SJCRH30 (cell line): Measurements from ENCODE around the gene FAM204A. TPM values are rescaled to one million over a fixed set of nuclear protein-coding genes. Genes with fewer than 3 reads are reported as not detected.
A peak's percentile ranks its signal among the peaks of the same experiment; 100 is the strongest.

Source experiments
- DNase-seq, 2 experiments: peaks; one replicate each; pipeline ENCODE4 v3.0.0-alpha.2; 2015 to 2020
- H3K27ac ChIP-seq: fragments of 250-450 bp; sonication (Bioruptor Pico); 2 replicates; pipeline ENCODE4 v1.5.1; 2020; ENCODE audit warnings: mild to moderate bottlenecking, moderate library complexity
- H3K27me3 ChIP-seq: fragments of 250-450 bp; sonication (Bioruptor Pico); 2 replicates; pipeline ENCODE4 v1.5.1; 2020; ENCODE audit warnings: mild to moderate bottlenecking, moderate library complexity
- H3K36me3 ChIP-seq: fragments of 250-450 bp; sonication (Bioruptor Pico); 2 replicates; pipeline ENCODE4 v1.5.1; 2020; ENCODE audit warnings: mild to moderate bottlenecking, moderate library complexity
- H3K4me1 ChIP-seq: fragments of 250-450 bp; sonication (Bioruptor Pico); 2 replicates; pipeline ENCODE4 v1.5.1; 2020; ENCODE audit warnings: mild to moderate bottlenecking, moderate library complexity
- H3K4me3 ChIP-seq: fragments of 250-450 bp; sonication (Bioruptor Pico); 2 replicates; pipeline ENCODE4 v1.5.1; 2020; ENCODE audit warnings: mild to moderate bottlenecking, moderate library complexity
- H3K9me3 ChIP-seq: fragments of 250-450 bp; sonication (Bioruptor Pico); replicated peaks from 2 replicates; pipeline ENCODE4 v1.5.1; 2020; ENCODE audit warnings: mild to moderate bottlenecking, moderate library complexity
- total RNA-seq: library from RNA; depleted of rRNA; stranded (reverse); fragments of >200 nt; shearing (Covaris generic); gene quantifications from 2 replicates; pipeline ENCODE4 v1.2.3, GENCODE V29; 2014; rRNA removed

FAM204A gene
- total RNA-seq: 50.3 and 59.5 TPM in 2 replicates

DNA sequence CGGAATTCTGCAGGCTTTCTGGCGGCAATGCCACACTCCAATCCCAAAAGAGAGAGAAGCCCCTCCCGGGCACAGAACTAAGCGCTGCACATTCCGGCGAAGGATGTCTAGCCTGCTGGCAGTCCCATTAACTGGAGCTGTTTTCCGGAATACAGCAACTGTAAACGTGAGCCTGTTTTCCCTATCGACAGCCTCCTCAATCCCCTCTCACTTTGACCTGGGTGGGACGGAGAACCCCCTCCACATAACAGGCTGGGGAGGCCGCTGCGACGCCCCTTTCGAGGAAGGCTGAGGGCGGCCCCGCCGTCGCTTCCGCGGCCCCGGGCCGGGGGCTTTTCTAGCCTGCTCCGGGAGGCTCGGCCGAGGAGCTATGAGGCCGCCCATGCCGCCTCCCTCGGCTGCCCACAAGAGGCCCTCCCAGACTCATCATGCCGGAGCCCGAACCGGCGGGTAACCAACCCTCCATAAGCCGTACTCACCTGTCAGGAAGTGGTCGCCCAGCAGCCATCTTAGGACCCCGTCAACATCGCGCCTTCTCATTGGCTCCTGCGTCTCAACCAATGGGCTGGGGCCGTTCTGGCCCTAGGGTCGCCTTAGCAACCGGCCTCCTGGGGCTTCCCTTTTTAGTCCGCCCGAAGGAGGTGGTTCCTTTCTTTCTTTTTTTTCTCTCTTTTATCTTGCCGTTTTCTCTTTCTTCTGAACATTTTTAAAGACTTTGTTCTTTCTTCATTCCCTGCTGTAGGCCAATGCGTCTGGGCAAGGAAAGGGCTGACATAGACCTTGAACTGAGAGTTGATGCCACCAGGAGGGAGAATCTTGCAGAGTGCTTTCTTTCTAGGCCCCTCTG is at the start of gene FAM204A:
FAM204A (minus strand) TSS at position 534 of the 847 bp plus-strand sequence. CDS start 5,909 bp downstream, outside the sequence.
- no peaks in the 10 kb centered on the region for H3K27me3 ChIP-seq
- no peaks in the 10 kb centered on the region for H3K9me3 ChIP-seq
- H3K4me3 ChIP-seq: peak within 1 kb of the TSS; percentile 75
- peaks cover 8% of the 10 kb centered on the region for H3K36me3 ChIP-seq
- H3K4me1 ChIP-seq: 0 out of 2 replicates have a peak, but pooled peaks cover 6% of the 10 kb centered on the region
- peak within 1 kb of the TSS; percentile 68 for H3K27ac ChIP-seq
- DNase-seq: peak; percentile 89 to 96

DNA sequence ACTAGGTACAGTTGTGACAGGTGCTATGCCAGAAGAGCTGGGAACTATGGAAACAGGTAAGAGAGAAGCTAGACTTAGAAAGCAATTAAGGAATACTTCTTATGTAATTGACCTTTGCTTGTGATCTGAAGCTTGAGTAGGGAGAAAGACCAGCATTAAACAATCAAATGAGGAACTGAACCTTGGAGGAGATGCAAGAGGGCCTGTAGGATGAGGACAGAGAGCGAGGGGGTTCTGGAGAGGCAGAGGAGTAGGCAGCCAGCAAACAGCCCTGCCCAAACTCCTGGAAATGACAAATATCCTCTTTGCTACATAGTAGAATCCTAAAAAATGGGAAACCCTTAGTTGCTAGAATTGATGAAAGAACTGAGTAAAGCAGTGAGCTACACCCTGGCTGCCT is 41.6 kb upstream of the FAM204A start:
- Histone ChIP-seq H3K27me3 (peaks cover 5% of the 10 kb centered on the region; the same call in 1 of the 2 replicates), H3K27ac (no peak overlapping the region), H3K4me1 (no peaks in the 10 kb centered on the region), H3K9me3 (no peaks in the 10 kb centered on the region), H3K36me3 (no peaks in the 10 kb centered on the region), H3K4me3 (no peak overlapping the region)
- DNase-seq: no peak

DNA sequence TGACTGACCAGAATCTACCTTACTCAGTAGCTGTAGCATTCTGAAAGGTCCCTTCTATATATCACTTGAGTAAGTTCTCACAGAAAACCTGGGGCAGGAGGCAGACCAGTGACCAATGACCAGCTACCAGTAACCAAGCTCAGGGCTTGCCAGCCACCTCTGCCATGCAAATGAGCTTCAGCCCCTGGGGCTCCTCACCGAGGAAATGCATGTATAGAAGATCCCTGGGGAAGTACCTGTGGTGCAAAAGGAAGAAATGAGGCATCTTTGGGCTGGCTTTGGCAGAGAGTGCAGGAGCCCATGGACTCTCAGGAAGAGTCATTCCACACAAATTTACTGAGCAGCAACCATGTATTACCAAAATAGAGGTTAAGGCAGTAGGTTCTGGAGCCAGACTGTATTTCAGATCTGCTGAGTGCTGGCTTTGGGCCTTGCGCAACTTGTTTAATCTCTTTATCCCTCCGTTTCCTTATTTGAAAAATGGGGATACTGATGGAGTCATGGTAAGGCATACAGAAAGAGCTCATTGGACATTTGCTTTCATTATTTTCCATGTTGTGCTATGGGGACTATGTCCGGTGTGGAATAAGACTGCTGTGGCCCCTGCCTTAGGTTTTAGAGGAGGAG is 41.1 kb upstream of the FAM204A start:
- H3K9me3 ChIP-seq: no peaks in the 10 kb centered on the region
- H3K36me3 ChIP-seq: no peaks in the 10 kb centered on the region
- H3K27me3 ChIP-seq: peaks cover 5% of the 10 kb centered on the region; the same call in 1 of the 2 replicates
- no peak overlapping the region for H3K27ac ChIP-seq
- DNase-seq: no peak
- H3K4me1 ChIP-seq: no peaks in the 10 kb centered on the region
- H3K4me3 ChIP-seq: no peak overlapping the region

DNA sequence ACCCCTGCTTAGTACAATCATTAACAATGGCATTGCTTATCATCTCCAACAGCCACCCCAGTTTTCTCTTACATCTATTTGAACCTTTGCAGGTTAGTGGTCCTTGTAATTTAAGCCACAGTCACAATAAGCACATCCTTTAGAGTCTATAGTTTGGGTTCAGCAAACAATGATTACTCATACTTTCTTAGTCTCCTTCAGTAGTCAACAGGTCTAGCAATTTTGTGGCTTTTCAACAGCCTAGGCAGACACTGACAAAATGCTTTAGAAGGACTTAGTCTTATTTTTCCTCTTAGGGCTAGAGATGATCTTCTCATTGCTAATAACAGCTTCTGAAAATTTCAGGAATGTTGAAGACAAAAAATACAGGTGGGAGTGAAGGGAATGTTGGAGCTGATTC is 32.3 kb upstream of the FAM204A start:
- no peaks in the 10 kb centered on the region for H3K9me3 ChIP-seq
- no peaks in the 10 kb centered on the region for H3K27me3 ChIP-seq
- no peak overlapping the region for H3K27ac ChIP-seq
- H3K4me3 ChIP-seq: no peak overlapping the region
- H3K36me3 ChIP-seq: no peaks in the 10 kb centered on the region
- DNase-seq: no peak
- H3K4me1 ChIP-seq: peaks cover 3% of the 10 kb centered on the region; the same call in 1 of the 2 replicates

DNA sequence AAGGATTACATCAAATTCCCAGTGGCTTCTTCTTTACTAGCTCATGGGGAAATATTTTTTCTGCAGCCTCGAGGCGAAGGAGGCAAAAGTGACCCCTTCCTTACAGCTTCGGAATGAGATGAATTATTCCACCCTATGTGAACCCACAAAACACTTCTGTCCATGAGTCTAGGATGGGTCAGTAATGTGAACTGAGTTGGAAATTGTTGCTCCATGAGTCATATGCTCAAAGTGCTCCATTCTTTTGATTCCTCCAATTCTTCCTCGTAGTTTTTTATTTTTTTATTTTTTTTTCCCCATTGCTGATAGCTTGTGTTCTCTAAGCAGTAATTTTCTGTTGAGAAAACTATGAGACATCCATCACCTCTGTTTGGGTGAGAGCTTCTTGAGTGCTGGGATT is 31.7 kb upstream of the FAM204A start:
- Histone ChIP-seq H3K27me3 (no peaks in the 10 kb centered on the region), H3K36me3 (no peaks in the 10 kb centered on the region), H3K4me3 (no peak overlapping the region), H3K27ac (no peak overlapping the region), H3K9me3 (no peaks in the 10 kb centered on the region), H3K4me1 (peaks cover 3% of the 10 kb centered on the region; the same call in 1 of the 2 replicates)
- peak in 1 of 2 experiments; percentile 5 for DNase-seq

DNA sequence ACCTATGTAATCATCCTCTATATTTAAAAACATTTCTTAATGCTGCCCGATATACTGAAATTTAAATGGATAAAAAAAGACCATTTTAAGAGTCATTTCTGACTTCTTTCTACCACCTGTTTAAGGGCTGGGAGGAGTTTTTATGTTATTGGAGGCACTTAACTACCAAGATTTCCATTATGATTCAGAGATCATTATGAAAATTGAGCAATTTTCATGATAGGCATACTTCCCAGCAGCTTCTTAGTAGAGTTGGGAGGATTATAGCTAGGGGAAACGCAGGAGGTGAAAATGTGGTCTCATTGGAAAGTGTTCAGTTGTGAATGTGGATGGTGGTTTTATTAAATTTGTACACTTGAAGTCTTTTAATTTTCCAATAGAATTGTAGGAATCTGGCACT is 28.4 kb upstream of the FAM204A start:
- Histone ChIP-seq H3K9me3 (no peaks in the 10 kb centered on the region), H3K27me3 (no peaks in the 10 kb centered on the region), H3K4me3 (no peak overlapping the region), H3K27ac (no peak overlapping the region), H3K36me3 (no peaks in the 10 kb centered on the region), H3K4me1 (peaks cover 3% of the 10 kb centered on the region; the same call in 1 of the 2 replicates)
- DNase-seq: no peak

DNA sequence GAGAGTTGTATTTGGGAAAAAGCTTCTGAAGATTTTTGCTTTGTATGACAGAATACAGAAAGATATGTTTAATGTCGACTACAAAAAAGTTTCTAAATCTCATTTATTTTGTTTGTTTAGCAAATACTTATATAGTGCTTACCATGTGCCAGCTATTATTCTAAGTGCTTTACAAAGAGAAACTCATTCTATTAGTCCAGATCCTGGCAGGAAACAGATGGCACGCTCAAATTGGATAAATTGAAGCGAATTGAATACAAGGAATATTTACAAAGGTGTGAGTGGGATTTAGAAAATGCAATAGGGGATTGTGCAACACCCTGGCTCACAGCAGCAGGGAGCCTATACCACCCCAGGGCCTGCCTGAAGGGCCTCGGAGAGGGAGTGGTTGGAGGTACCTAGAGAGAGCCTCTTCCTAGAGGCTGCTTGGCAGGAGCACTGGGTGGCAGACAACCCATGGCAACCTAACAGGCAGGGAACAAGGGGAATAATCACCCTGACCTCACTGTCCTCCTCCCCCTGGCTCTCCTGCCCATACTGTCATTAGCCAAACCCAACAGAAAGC is 27.6 kb upstream of the FAM204A start:
- H3K9me3 ChIP-seq: no peaks in the 10 kb centered on the region
- H3K27me3 ChIP-seq: no peaks in the 10 kb centered on the region
- no peak overlapping the region for H3K4me3 ChIP-seq
- no peaks in the 10 kb centered on the region for H3K36me3 ChIP-seq
- no peak for DNase-seq
- peaks cover 3% of the 10 kb centered on the region; the same call in 1 of the 2 replicates for H3K4me1 ChIP-seq
- no peak overlapping the region for H3K27ac ChIP-seq

DNA sequence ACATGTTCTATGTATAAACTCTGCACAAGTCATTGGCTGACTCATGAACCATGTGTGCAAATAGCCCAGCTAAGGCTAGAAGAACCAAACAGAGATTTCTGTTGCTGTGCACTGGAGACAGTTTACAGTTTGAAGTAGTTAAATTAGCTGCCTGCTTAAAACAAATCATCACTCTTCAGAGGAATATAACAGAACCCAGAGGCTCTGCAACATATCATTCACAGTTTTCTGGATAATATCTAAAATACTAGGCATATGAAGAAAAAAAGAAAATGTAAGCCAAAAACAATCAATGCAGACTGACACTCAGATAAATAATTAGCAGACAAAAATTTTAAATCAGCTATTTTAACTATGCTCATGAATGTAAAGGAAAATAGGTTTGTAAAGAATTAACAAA is 23.6 kb upstream of the FAM204A start:
- H3K27ac ChIP-seq: no peak overlapping the region
- no peaks in the 10 kb centered on the region for H3K36me3 ChIP-seq
- H3K4me1 ChIP-seq: no peaks in the 10 kb centered on the region
- H3K9me3 ChIP-seq: no peaks in the 10 kb centered on the region
- H3K27me3 ChIP-seq: no peaks in the 10 kb centered on the region
- no peak for DNase-seq
- no peak overlapping the region for H3K4me3 ChIP-seq

DNA sequence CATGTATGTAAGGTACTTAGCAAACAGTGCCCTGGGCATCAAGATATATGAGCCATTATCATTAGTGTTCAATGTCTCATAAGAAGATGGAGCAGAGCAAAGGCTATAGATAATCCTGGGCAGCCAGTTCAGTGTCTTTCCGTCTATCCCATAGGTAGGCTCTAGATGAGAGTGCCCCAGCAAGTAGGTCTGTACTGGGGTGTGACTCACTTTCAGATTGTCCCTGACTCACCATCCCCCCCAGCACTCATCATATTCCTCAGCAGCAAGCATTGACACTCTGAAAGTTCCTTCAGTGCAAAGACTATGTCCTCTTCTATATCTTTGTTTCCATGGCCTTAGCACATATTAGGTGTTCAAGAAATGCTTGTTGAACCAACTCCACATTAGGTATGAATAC is 20.0 kb upstream of the FAM204A start:
- Histone ChIP-seq H3K4me1 (no peaks in the 10 kb centered on the region), H3K36me3 (no peaks in the 10 kb centered on the region), H3K9me3 (no peaks in the 10 kb centered on the region), H3K4me3 (no peak overlapping the region), H3K27ac (no peak overlapping the region), H3K27me3 (no peaks in the 10 kb centered on the region)
- no peak for DNase-seq

DNA sequence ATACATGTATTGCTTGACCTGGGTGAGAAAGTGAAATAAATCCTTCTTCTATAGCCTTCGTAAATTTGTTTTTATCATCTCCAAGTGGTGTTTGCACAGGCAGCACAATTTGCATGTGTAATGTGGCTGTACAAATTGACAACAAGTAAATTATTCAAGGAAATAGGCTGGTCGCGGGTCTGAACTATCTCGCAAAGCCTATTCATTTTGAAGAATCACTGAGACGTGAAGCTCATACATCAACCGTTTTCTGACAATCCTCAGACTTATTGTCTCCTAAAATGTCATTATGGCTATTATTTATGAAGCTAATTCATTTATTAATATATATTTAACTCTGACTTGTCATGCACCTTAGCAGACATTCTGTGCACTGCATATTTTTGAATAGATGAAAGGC is 16.2 kb upstream of the FAM204A start:
- no peak for DNase-seq

DNA sequence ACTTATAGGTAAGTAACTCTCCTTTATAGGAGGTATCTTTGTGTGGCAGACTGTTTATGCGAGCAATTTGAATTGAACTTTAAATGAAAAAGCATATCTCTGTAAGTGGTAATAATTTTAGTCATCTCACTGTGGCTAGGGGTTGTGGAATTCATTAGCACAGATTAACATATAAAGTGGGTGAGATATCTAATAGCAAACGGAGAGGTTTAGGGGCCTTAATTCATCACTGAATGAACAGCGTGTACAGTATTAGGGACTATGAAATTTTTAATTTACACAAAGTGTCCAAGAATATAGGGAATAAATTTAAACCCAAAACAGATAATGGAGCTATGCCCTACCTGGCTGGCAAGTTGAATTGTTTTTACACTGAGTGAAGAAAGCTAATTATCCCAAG is 15.7 kb upstream of the FAM204A start:
- DNase-seq: no peak
- no peaks in the 10 kb centered on the region for H3K4me1 ChIP-seq
- no peak overlapping the region for H3K27ac ChIP-seq

More for the DNA sequence above, 16.2 kb upstream of the FAM204A start:
- Histone ChIP-seq H3K4me3 (no peak overlapping the region), H3K27me3 (no peaks in the 10 kb centered on the region; the same call in 1 of the 2 replicates), H3K36me3 (no peaks in the 10 kb centered on the region), H3K27ac (no peak overlapping the region), H3K4me1 (no peaks in the 10 kb centered on the region), H3K9me3 (no peaks in the 10 kb centered on the region)

DNA sequence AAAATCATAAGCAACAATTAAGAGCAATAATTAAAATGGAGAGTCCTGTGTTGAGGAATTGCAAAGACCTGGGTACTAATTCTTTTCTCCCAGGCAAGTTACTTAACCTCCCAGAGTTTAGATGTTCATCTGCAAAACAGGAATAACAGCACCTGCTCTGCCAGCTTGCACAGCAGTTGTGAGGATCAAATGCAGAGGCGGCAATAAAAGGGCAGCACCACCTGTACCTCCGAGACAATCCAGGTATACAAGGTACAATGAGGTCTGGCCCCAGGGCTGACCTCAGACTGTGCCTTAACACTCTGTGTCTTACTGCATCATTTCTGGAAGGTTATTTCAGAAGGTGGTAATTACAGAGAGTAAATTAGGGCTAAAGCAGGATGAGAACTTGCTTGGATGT is 14.5 kb upstream of the FAM204A start:
- no peaks in the 10 kb centered on the region for H3K36me3 ChIP-seq
- H3K4me3 ChIP-seq: no peak overlapping the region
- no peaks in the 10 kb centered on the region; the same call in 1 of the 2 replicates for H3K27me3 ChIP-seq
- no peaks in the 10 kb centered on the region for H3K9me3 ChIP-seq
- H3K4me1 ChIP-seq: no peaks in the 10 kb centered on the region
- no peak for DNase-seq
- H3K27ac ChIP-seq: no peak overlapping the region

More for the DNA sequence above, 15.7 kb upstream of the FAM204A start:
- no peaks in the 10 kb centered on the region; the same call in 1 of the 2 replicates for H3K27me3 ChIP-seq
- no peaks in the 10 kb centered on the region for H3K36me3 ChIP-seq
- H3K9me3 ChIP-seq: no peaks in the 10 kb centered on the region
- H3K4me3 ChIP-seq: no peak overlapping the region

DNA sequence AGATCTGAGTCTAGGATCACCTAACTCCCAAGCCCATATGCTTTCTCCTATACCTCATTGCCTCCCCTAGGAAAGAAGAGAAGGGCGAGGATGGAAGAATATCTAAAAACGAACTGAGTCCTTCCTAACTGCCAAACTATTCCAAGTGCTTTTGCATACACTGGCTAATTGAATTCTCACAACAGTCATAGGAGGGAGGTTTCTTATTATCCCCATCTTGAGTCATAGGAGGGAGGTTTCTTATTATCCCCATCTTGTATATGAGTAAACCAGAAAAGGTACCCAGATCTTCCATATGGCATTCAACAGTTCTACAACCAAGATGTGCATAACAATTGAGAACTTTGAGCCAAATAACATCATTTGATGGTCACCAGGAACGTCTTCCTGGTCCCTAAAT is 13.1 kb upstream of the FAM204A start:
- H3K4me3 ChIP-seq: no peak overlapping the region
- H3K4me1 ChIP-seq: no peaks in the 10 kb centered on the region
- H3K27ac ChIP-seq: no peak overlapping the region
- no peaks in the 10 kb centered on the region for H3K9me3 ChIP-seq
- DNase-seq: no peak
- no peaks in the 10 kb centered on the region for H3K36me3 ChIP-seq
- no peaks in the 10 kb centered on the region; the same call in 1 of the 2 replicates for H3K27me3 ChIP-seq

DNA sequence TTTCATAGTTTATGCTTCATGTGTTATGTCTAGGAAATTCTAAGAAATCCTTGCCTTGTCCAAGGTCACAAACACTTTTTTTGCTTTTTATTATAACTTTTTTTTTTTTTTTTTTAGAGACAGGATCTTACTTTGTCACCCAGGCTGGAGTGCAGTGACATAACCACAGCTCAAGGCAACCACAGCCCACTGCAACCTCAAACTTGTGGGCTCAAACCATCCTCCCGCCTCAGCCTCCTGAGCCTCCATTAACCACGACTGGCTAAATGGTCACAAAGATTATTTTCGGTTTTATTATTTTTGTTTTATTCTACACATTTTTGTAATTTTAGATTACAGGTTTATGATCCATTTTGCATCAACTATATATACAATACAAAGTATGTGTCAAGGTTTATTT is 7.1 kb upstream of the FAM204A start:
- Histone ChIP-seq H3K4me1 (no peaks in the 10 kb centered on the region), H3K27me3 (no peaks in the 10 kb centered on the region)

DNA sequence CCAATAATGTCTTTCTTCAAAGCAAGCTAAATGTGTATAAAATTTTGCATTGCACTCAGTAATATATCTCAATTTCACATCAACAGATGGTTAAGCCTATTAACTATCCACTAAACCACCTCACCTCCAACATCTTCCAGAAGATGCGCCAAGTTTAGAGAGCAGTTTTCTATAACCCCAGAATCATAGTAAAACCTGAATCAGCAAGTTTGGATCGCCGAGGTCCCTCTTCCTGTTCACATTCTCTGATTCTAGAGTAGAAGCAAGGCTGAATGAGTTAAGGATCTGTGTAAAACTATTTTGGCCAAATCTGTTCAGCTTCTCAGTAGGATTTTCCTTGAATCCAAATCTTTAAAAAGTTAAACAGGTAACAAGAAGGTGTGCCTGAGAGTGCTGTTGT is 1.4 kb upstream of the FAM204A start:
- H3K9me3 ChIP-seq: no peaks in the 10 kb centered on the region
- no peak overlapping the region for H3K27ac ChIP-seq
- no peak for DNase-seq
- H3K4me3 ChIP-seq: no peak overlapping the region
- no peaks in the 10 kb centered on the region for H3K27me3 ChIP-seq
- H3K4me1 ChIP-seq: 0 out of 2 replicates have a peak, but pooled peaks cover 6% of the 10 kb centered on the region
- H3K36me3 ChIP-seq: 0 out of 2 replicates have a peak, but pooled peaks cover 4% of the 10 kb centered on the region

More for the DNA sequence above, 7.1 kb upstream of the FAM204A start:
- no peak for DNase-seq
- Histone ChIP-seq H3K4me3 (no peak overlapping the region), H3K36me3 (no peaks in the 10 kb centered on the region), H3K9me3 (no peaks in the 10 kb centered on the region), H3K27ac (no peak overlapping the region)
